HK-2 (cell line): Measurements from ENCODE around the gene CCN5.
A peak's percentile ranks its signal among the peaks of the same experiment; 100 is the strongest.

ENCODE experiments used
- DNase-seq: peaks from one replicate; pipeline ENCODE4 v3.0.0-alpha.2; 2018; ENCODE audit not compliant: unreplicated experiment

Gene CCN5

DNA sequence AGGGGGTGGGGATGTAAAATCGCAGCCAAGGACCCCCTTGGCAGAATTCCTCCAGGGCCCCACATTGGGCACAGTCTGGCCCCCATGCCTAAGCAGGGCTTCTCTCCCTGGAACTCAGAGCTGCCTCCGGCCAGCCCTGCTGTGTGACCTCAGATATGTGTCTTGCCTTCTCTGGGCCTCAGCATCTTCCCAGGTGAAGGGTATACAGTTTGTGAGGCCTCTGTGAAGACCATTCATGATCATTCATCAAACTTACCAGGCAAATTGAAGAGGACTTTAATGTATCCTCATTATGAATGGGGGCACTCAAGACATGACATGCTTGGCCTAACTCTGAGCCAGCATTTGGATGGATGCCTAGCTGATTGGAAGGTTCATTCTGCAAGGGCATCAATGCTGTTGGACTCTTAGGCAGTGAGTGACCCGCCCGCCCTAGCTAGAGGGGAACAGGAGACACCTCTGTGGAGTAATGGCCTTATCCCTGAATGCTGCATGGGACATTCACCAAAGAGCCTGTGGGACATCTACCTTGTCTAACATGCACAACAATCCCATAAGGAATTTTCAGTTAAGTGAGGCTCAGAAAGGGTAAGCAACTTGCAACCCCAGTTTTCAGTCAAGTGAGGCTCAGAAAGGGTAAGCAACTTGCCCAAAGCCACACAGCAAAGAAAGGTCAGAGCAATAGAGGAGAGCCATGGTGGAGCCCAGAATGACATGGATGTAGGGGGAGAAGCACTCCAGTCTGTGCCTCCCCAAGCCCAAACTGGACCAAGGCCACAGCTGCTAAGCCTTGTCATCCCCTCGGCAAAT lies 535 bp downstream of the CCN5 start:
- DNase-seq = no peak

GRCh38 chr20:44716309-44717106 lies 1.3 kb downstream of the CCN5 start:
- no peak for DNase-seq

DNA sequence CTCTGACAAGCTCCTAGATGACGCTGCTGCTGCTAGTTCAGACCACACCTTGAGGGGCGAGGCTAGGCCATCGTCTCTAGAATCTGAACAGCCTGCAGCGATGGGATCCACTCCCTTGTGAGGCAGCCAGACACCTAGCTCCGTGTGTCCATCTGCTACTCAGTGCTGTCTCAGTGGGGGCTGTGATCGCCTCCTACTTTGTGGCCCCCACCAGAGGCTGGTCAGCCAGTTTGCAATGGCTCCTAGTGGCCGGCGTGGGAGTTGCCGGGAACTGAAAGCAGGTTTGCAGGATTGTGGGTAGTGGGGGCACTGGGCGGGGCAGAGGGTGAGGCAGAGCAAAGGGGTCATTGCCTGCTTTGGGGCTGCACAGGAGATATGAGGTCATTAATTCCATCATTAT lies 2.8 kb downstream of the CCN5 start:
- DNase-seq = no peak

DNA sequence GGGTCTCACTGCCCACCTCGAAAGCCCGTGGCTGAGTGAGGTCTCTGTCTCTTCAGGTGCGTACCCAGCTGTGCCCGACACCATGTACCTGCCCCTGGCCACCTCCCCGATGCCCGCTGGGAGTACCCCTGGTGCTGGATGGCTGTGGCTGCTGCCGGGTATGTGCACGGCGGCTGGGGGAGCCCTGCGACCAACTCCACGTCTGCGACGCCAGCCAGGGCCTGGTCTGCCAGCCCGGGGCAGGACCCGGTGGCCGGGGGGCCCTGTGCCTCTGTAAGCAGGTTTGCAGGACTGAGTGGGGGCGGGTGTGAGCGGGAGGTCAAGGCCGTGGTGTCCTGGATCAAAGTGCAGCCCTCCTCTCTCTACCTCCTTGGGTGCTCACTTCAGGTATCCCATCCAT lies 4.7 kb downstream of the CCN5 start:
- no peak for DNase-seq

DNA sequence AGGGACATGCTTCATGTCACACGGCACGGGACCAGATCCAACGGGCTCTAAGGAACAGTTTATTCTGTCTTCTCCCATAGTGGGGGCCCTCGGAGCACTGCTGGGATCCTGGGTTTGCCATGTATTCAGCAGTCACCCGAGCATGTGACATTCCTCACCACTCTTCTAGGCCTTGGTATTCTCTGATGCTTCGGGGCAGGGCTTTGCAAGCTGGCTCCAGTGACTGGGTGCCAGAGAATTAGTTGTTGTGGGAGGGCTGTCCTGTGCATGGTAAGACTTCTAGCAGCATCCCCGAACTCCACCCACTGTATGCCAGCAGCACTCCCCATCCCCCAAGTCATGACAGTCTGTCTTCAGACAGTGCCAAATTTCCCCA lies 5.4 kb downstream of the CCN5 start:
- DNase-seq = peak; percentile 87

GRCh38 chr20:44720997-44721784 lies 6.0 kb downstream of the CCN5 start:
- DNase-seq = peak; percentile 71

DNA sequence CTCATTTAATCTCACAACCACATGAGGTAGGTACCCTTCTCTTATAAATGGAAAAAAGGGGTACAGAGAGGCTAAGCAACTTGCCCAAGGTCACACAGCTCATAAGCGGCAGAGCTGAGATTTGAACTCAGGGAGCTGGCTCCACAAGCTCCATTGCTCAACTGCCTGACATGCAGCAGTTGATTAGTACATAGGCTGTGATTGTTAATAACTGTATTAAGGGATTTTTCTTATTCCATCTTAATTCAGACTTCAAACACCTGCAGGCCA lies 6.6 kb downstream of the CCN5 start:
- DNase-seq = no peak

DNA sequence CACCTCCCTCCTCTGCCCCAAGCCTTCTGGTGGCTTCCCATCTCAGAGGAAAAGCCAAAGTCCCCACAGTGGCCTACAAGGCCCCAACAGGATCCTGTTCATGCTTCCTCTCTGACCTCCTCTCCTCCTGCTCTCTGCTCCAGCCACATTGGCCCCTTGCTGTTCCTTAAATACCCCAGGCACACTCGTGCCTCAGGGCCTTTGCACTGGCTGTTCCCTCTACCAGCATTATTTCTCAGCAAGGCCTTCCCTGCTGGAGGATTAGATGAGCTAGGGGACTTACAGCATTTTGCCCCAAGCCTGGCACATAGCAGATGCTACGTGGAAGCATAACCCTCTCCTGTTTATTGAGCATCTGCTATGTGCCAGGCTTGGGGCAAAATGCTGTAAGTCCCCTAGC lies 7.8 kb downstream of the CCN5 start:
- no peak for DNase-seq

DNA sequence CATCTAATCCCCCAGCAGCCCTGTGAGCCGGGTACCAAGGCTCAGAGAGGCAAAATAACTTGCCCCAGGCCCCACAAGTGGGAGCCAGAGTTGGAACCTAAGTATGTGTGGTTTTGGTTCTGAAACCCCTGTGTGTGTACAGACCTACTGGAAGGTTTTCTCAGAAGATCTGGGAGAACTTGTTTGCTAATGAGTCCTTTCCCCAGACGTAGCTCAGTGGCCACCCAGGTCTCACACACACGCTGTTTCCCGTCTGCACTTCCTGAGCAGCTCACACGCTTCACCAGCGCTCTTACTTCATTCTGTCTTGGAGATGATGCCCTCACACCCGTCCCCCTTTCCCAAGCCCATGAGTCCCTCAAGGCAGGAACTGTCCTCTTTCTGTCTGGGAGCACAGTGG lies 8.2 kb downstream of the CCN5 start:
- DNase-seq = no peak

DNA sequence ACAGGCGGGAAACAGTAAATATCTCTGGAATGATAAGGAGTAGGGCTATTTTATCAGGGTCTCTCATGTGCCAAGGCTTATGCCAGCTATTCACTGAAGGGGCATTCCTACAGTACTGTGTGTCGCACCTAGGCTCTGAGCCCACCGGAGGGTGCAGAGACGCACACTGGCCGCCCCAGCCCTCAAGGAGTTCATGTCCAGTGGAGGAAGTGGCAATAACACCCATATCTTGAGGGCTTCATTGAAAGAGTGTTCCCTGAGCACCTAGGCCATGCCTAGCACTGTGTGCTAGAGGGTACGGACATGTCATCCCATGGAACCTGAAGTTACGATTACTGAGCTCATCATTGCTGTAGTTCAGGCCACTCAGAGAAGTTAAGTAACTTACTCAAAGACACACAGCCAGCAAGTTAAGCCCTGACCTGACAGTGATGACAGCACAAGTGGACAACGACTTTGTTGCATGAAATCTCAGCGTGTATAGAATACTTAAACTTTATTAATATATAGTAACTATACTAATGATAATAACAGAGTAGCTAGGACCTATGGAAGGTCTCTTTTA lies 8.7 kb downstream of the CCN5 start:
- DNase-seq = no peak

- DNase-seq = no peak
Measured at GRCh38 chr20:44724423-44725091, 9.4 kb downstream of the CCN5 start.

DNA sequence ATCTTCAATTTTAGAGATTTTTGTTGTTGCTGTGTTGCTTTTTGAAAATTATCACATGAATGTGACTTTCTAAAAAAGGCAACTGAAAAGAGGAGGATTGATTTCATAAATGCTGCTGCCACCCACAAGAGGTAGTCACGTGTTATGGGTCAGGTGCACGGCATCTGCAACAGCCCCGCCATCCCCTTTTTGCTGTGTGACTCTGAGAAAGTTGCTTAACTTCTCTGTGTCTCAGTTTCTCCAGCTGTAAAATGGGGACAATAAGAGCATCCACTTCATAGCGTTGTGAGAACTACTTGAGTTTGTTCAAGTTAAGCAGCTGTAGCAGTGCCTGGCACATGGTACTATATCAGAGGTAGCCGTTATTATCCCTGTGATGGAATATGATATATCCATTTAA lies 10.7 kb downstream of the CCN5 start:
- no peak for DNase-seq

DNA sequence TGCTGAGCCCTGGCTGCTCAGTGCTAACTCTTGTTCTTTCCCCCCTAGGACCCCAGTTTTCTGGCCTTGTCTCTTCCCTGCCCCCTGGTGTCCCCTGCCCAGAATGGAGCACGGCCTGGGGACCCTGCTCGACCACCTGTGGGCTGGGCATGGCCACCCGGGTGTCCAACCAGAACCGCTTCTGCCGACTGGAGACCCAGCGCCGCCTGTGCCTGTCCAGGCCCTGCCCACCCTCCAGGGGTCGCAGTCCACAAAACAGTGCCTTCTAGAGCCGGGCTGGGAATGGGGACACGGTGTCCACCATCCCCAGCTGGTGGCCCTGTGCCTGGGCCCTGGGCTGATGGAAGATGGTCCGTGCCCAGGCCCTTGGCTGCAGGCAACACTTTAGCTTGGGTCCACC lies 11.9 kb downstream of the CCN5 start:
- no peak for DNase-seq

DNA sequence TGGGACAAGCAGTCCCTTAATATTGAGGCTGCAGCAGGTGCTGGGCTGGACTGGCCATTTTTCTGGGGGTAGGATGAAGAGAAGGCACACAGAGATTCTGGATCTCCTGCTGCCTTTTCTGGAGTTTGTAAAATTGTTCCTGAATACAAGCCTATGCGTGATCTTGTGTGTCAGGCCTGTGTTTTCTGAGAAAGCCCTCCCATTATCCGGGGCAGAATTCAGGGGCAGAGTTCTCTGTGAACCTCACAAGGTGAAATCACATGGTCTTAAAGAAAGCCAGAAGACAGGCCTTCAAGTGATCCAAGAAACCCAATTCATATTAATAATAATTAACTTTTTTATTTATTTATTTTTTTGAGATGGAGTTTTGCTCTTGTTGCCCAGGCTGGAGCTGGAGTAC lies 12.5 kb downstream of the CCN5 start:
- DNase-seq = no peak

- peak; percentile 93 for DNase-seq
Measured at GRCh38 chr20:44728801-44729443, 13.8 kb downstream of the CCN5 start.

DNA sequence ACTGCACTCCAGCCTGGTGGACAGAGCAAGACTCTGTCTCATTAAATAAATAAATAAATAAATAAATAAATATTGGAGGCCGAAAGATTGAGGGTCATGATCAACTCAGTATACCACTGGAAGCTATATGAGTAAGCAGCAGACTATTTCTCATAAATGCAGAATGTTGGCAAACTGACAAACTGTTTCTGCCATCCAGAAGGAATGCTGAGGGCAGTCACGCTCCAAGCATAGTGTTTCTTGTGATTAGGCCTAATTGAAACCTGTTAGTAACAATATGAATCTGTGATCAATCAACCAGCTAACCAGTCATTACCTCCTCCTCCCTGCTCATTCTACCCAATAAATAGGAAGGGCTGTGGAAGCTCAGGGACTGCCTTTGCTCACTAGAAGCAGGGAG lies 15.3 kb downstream of the CCN5 start:
- peak; percentile 47 for DNase-seq

DNA sequence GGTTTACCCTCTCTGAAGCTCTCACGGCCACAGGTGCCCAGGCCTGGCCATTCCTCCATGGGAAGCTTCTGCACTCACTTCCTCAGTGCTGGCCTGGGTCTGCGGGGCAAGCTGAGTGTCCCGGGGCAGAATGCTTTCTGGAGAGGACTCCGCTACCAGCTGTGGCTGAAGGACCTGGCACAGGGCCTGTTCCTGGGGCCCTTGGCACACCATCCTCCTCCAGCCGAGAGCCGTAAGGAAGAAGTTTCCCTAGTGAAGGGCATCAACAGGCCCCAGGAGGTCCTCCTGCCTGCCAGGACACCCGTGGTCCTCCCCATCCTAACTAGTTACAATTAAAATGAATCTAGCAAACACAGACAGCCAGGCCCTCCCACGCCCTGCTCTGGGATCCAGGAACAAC lies 16.5 kb downstream of the CCN5 start:
- DNase-seq = no peak

DNA sequence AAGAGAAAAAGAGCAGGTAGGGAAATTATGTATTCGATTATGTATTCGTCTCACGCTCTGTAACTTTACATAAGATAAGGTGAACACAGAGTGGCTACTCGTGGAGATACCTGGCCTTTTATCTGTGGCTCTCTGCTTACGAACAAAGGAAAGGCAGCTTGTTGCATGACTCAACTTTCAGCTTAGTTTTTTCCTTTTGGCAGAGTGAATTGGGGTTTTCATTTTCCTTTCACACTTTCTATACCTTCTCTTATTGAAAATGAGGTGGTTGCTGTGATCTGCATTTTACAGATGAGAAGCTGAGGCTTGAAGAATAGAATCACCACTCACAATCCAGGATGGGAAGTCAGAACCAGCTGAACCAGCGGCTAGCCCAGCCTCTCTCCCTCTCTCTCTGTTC lies 17.2 kb downstream of the CCN5 start:
- no peak for DNase-seq

DNA sequence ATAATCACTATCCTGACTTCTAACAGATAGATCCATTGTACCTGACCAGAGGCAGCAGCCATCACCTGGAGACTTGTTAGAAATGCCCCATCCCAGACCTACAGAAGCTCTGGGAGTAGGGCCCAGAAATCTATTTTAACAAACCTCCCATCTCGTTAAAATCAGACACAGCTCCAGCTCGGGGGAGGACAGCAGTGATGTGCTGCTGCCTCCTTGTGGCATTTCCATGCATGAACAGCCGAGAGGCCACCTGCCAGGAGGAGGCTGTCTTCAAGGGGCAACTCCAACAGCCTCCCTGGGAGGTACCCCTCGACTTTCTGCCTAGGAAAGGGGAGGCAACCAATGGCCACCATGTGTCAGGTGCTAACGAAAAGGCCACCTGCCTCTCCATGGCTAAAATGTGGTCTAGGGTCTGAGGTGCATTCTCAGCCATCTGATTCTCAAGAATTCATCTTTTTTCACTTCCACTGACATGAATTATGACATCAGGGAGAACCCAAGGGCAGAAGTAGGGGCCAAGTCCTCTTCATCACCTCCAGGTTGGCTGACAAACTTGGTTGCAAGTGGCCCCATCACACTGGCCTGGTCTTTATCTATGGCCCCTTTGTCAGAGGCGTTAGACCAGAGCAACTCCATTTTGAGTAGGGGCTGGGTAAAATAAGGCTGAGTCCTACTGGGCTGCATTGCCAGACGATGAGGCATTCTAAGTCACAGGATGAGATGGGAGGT lies 18.3 kb downstream of the CCN5 start:
- DNase-seq = peak; percentile 76

DNA sequence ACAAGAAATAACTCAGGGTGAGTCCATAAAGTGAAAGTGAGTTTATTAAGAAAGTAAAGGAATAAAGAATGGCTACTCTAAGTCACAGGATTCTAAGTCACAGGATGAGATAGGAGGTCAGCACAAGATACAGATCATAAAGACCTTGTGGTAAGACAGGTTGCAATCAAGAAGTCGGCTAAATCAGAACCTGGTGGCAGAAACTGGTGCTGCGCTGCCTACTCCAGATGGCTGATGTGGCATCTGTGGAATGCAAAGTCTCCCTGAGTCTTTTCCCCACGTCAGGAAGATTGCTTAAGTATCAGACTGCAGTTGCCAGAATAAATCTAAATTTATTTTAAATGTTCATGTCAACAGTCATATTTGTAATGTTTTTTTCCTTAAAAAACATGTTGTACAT lies 19.8 kb downstream of the CCN5 start:
- peak; percentile 27 for DNase-seq

GRCh38 chr20:44735816-44736169 lies 20.6 kb downstream of the CCN5 start:
- no peak for DNase-seq
